ENCODE data around the gene PLAAT3.

- TF ChIP-seq CTCF (tag by site-specific recombination; IDR thresholded peaks at IDR 0.05), result no peak
- TF ChIP-seq ZNF350 (tag by site-specific recombination; IDR thresholded peaks at IDR 0.05), result no peak
- TF ChIP-seq YY1 (tag by site-specific recombination; IDR thresholded peaks at IDR 0.05), result no peak
- no peak for TF ChIP-seq ZSCAN18 (tag by site-specific recombination; IDR thresholded peaks at IDR 0.05)
- TF ChIP-seq ZNF660 (tag by site-specific recombination; IDR thresholded peaks at IDR 0.05), result no peak
- TF ChIP-seq MEIS1 (CRISPR knock-in tag; IDR thresholded peaks at IDR 0.05; ENCODE audit: borderline replicate concordance), result no peak
Measured at GRCh38 chr11:63609971-63610580, 4.2 kb downstream of the PLAAT3 start.
